Measurements from ENCODE around the gene RAMP2. TPM values are rescaled to one million over a fixed set of nuclear protein-coding genes. Genes with fewer than 3 reads are reported as not detected.

The RAMP2 gene
- total and polyA plus RNA-seq, 2 of the 13 experiments (the other 11 are each of a cell fraction or from before 2014, with no cell fraction given) = 1.4 to 5.2 TPM

DNA sequence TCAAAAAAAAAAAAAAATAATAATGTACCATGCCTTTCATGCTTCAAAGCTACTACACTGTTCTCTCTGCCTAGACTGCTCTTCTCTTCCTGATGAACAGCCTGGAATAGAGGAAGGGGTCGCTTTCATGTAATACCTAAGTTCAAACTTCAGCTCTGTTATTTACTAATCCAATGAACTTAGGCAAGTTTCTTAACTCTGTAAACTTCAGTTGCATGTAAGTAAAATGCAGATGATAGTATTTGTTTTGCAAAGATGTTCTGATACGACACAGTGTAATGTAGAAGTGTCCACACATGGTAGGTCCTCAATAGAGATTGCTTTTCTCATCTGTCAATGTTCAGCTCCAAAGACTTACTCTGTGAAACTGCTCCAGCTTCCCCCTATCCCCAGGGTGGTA is 30.9 kb downstream of the RAMP2 start (continued):
- no peak for TF ChIP-seq ELF4 (CRISPR knock-in tag; IDR thresholded peaks at IDR 0.05; ENCODE audit: borderline replicate concordance)
- 0 out of 2 replicates have a peak, but pooled peaks have one; percentile 51 for TF ChIP-seq ZNF124 (CRISPR knock-in tag; IDR thresholded peaks at IDR 0.05)
- TF ChIP-seq, protein P1, sequence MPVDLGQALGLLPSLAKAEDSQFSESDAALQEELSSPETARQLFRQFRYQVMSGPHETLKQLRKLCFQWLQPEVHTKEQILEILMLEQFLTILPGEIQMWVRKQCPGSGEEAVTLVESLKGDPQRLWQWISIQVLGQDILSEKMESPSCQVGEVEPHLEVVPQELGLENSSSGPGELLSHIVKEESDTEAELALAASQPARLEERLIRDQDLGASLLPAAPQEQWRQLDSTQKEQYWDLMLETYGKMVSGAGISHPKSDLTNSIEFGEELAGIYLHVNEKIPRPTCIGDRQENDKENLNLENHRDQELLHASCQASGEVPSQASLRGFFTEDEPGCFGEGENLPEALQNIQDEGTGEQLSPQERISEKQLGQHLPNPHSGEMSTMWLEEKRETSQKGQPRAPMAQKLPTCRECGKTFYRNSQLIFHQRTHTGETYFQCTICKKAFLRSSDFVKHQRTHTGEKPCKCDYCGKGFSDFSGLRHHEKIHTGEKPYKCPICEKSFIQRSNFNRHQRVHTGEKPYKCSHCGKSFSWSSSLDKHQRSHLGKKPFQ (CRISPR knock-in tag; IDR thresholded peaks at IDR 0.05; ENCODE audit: insufficient replicate concordance) = no peak
- TF ChIP-seq, protein P2, sequence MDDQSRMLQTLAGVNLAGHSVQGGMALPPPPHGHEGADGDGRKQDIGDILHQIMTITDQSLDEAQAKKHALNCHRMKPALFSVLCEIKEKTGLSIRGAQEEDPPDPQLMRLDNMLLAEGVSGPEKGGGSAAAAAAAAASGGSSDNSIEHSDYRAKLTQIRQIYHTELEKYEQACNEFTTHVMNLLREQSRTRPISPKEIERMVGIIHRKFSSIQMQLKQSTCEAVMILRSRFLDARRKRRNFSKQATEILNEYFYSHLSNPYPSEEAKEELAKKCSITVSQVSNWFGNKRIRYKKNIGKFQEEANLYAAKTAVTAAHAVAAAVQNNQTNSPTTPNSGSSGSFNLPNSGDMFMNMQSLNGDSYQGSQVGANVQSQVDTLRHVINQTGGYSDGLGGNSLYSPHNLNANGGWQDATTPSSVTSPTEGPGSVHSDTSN (CRISPR knock-in tag; IDR thresholded peaks at IDR 0.05; ENCODE audit: borderline replicate concordance) = no peak
- no peak for TF ChIP-seq ZNF615 (CRISPR knock-in tag; IDR thresholded peaks at IDR 0.05; ENCODE audit: borderline replicate concordance)
- no peak for TF ChIP-seq RARG (CRISPR knock-in tag; IDR thresholded peaks at IDR 0.05; ENCODE audit: low read depth)
- no peak for TF ChIP-seq ZNF552 (CRISPR knock-in tag; IDR thresholded peaks at IDR 0.05; ENCODE audit: borderline replicate concordance)
- peak; percentile 19 for TF ChIP-seq ASH2L (IDR thresholded peaks at IDR 0.05; ENCODE audit: insufficient read length, low read depth, low read length)
- no peak for TF ChIP-seq TP53 (CRISPR knock-in tag; conservative IDR thresholded peaks at IDR 0.05)
- TF ChIP-seq TCF7L2 (IDR thresholded peaks at IDR 0.05; ENCODE audit: low read depth, low read length) = no peak
- no peak for TF ChIP-seq ZNF749 (CRISPR knock-in tag; IDR thresholded peaks at IDR 0.05; ENCODE audit: borderline replicate concordance)
- no peak for TF ChIP-seq KDM3A (CRISPR knock-in tag; IDR thresholded peaks at IDR 0.05; ENCODE audit: low read depth)
- TF ChIP-seq SP2 (CRISPR knock-in tag; IDR thresholded peaks at IDR 0.05) = no peak
- no peak for TF ChIP-seq TEAD3 (CRISPR knock-in tag; optimal IDR thresholded peaks at IDR 0.05; ENCODE audit: borderline replicate concordance)
- TF ChIP-seq, protein P3, sequence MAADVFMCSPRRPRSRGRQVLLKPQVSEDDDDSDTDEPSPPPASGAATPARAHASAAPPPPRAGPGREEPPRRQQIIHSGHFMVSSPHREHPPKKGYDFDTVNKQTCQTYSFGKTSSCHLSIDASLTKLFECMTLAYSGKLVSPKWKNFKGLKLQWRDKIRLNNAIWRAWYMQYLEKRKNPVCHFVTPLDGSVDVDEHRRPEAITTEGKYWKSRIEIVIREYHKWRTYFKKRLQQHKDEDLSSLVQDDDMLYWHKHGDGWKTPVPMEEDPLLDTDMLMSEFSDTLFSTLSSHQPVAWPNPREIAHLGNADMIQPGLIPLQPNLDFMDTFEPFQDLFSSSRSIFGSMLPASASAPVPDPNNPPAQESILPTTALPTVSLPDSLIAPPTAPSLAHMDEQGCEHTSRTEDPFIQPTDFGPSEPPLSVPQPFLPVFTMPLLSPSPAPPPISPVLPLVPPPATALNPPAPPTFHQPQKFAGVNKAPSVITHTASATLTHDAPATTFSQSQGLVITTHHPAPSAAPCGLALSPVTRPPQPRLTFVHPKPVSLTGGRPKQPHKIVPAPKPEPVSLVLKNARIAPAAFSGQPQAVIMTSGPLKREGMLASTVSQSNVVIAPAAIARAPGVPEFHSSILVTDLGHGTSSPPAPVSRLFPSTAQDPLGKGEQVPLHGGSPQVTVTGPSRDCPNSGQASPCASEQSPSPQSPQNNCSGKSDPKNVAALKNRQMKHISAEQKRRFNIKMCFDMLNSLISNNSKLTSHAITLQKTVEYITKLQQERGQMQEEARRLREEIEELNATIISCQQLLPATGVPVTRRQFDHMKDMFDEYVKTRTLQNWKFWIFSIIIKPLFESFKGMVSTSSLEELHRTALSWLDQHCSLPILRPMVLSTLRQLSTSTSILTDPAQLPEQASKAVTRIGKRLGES (CRISPR knock-in tag; IDR thresholded peaks at IDR 0.05; ENCODE audit: borderline replicate concordance) = no peak
- TF ChIP-seq, protein P4, sequence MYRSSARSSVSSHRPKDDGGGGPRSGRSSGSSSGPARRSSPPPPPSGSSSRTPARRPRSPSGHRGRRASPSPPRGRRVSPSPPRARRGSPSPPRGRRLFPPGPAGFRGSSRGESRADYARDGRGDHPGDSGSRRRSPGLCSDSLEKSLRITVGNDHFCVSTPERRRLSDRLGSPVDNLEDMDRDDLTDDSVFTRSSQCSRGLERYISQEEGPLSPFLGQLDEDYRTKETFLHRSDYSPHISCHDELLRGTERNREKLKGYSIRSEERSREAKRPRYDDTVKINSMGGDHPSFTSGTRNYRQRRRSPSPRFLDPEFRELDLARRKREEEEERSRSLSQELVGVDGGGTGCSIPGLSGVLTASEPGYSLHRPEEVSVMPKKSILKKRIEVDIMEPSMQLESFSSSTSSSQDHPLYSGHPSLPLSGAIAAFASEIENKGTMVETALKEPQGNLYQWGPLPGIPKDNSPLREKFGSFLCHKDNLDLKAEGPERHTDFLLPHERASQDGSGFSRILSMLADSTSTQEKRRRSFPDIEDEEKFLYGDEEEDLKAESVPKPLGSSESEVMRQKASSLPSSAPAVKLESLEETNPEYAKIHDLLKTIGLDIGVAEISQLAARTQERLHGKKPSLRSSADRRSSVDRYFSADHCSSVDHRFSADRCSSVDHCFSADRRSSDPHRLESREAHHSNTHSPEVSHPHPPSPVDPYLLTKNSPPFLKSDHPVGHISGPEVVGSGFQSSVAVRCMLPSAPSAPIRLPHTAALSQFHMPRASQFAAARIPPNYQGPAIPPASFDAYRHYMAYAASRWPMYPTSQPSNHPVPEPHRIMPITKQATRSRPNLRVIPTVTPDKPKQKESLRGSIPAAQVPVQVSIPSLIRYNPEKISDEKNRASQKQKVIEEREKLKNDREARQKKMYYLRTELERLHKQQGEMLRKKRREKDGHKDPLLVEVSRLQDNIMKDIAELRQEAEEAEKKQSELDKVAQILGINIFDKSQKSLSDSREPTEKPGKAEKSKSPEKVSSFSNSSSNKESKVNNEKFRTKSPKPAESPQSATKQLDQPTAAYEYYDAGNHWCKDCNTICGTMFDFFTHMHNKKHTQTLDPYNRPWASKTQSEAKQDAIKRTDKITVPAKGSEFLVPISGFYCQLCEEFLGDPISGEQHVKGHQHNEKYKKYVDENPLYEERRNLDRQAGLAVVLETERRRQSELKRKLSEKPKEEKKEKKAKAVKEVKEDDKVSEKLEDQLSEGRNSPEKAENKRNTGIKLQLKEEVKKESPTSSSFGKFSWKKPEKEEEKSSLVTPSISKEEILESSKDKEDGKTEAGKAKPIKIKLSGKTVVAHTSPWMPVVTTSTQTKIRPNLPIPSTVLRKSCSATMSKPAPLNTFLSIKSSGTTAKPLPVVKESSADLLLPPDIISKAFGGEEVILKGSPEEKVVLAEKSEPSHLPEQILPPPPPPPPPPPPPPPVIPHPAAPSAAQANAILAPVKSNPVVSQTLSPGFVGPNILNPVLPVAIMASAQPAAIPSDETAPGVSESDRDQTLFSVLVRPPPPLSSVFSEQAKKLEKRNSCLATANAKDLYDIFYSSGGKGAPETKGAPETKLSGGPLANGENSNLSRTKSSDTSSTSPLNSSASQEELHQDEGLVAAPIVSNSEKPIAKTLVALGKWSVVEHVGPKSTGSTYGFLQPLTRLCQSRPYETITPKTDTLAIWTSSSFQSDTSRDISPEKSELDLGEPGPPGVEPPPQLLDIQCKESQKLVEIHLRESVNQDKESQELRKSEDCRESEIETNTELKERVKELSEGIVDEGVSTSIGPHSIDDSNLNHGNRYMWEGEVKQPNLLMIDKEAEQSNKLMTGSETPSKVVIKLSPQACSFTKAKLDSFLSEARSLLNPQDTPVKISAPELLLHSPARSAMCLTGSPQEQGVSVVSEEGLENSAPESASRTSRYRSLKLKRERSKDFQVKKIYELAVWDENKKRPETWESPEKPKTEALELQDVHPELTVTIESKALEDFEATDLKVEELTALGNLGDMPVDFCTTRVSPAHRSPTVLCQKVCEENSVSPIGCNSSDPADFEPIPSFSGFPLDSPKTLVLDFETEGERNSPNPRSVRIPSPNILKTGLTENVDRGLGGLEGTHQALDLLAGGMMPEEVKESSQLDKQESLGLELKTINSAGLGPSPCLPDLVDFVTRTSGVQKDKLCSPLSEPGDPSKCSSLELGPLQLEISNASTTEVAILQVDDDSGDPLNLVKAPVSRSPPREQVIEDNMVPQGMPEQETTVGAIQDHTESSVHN (CRISPR knock-in tag; IDR thresholded peaks at IDR 0.05) = no peak
